SK-N-SH (cell line): ENCODE results near the gene SEMA3C.

Experiments used
- EP300 ChIP-seq, 2 experiments: IDR thresholded peaks; 2 replicates each; pipeline versions ENCODE4 v1.4.0 to v1.6.1; 2012; ENCODE audit warnings: borderline replicate concordance in 1 of 2, low read depth in 1 of 2, low read length in 1 of 2
- SIN3A ChIP-seq: IDR thresholded peaks from 2 replicates; pipeline ENCODE4 v1.6.1; 2012; ENCODE audit warnings: low read depth, mild to moderate bottlenecking, low read length, moderate library complexity, borderline replicate concordance
- SMC3 ChIP-seq: IDR thresholded peaks from 2 replicates; pipeline ENCODE4 v1.6.1; 2012; ENCODE audit warnings: low read depth, low read length, improper control_type of control experiment
- TF ChIP-seq, protein P1 (sequence below): IDR thresholded peaks from 2 replicates; pipeline ENCODE4 v1.4.0; 2012; ENCODE audit warnings: low read depth

DNA sequence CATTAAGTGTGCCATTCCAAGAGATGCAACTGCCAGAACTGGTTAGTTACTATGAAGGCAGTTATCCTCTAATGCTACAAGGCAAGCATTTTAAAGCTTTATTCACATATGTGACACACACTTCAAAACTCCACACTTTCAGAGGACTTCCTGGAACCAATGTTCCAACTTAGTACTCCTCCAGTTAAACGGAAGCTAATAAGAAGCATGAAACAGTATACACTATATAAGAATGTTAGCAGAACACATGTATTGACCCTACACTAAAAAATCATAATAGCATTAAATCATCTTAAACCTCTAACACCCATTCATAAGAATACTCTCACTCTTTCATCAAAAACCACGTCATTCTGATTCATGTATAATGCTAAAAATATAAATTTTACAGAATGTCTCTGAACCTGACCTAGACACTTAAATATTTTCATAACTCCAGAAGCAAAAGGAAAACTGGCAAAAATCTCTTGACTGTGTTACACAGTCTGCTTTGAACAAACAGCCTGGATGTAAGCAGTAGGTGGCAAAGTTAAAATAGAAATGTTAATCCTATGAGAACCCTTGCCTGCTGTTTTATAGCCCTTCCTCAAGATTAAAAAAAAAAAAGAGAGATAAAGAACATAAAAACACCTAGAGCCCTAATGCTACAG, 135.0 kb downstream of the SEMA3C start:
- TF ChIP-seq, protein P1, sequence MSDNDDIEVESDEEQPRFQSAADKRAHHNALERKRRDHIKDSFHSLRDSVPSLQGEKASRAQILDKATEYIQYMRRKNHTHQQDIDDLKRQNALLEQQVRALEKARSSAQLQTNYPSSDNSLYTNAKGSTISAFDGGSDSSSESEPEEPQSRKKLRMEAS = peak; percentile 59
- no peak for TF ChIP-seq SIN3A
- TF ChIP-seq SMC3 = no peak
- no peak; a peak in 1 of 4 replicates for TF ChIP-seq EP300 (IDR thresholded peaks at IDR 0.05; ENCODE audit: borderline replicate concordance in 1 of 2, low read depth in 1 of 2, low read length in 1 of 2)
